ENCODE data around the gene NR5A2.

NR5A2 gene

GRCh38 chr1:200154069-200154767 lies 126.7 kb downstream of the NR5A2 start:
- no peak overlapping the region for H3K4me3 ChIP-seq (ENCODE audit: low read depth, low read length)
- in situ Hi-C loops (cut with HindIII; ENCODE audit: low sequenced_read_pairs): no loop called here
- DNase-seq (ENCODE audit: low read depth): no peak
- no peak for TF ChIP-seq CTCF (IDR thresholded peaks at IDR 0.05; ENCODE audit: low read depth, low read length, missing control alignments)

- no peak for TF ChIP-seq CTCF (IDR thresholded peaks at IDR 0.05; ENCODE audit: low read depth, low read length, missing control alignments)
- no peak for DNase-seq (ENCODE audit: low read depth)
- no peak overlapping the region for H3K4me3 ChIP-seq (ENCODE audit: low read depth, low read length)
- in situ Hi-C loops (cut with HindIII; ENCODE audit: low sequenced_read_pairs): no loop called here
Observed at GRCh38 chr1:200157715-200158114, 130.2 kb downstream of the NR5A2 start.

- in situ Hi-C loops (cut with HindIII; ENCODE audit: low sequenced_read_pairs): no loop called here
- no peak overlapping the region for H3K4me3 ChIP-seq (ENCODE audit: low read depth, low read length)
- DNase-seq (ENCODE audit: low read depth): no peak
- TF ChIP-seq CTCF (IDR thresholded peaks at IDR 0.05; ENCODE audit: low read depth, low read length, missing control alignments): no peak
Observed at GRCh38 chr1:200161801-200162200, 134.3 kb downstream of the NR5A2 start.

- no peak for TF ChIP-seq CTCF (IDR thresholded peaks at IDR 0.05; ENCODE audit: low read depth, low read length, missing control alignments)
- in situ Hi-C loops (cut with HindIII; ENCODE audit: low sequenced_read_pairs): no loop called here
- no peak overlapping the region for H3K4me3 ChIP-seq (ENCODE audit: low read depth, low read length)
- DNase-seq (ENCODE audit: low read depth): no peak
Observed at GRCh38 chr1:200162258-200162657, 134.7 kb downstream of the NR5A2 start.

- in situ Hi-C loops (cut with HindIII; ENCODE audit: low sequenced_read_pairs): no loop called here
- DNase-seq (ENCODE audit: low read depth): no peak
- H3K4me3 ChIP-seq (ENCODE audit: low read depth, low read length): no peak overlapping the region
- TF ChIP-seq CTCF (IDR thresholded peaks at IDR 0.05; ENCODE audit: low read depth, low read length, missing control alignments): no peak
Observed at GRCh38 chr1:200162877-200163276, 135.4 kb downstream of the NR5A2 start.

GRCh38 chr1:200163911-200164310 lies 136.4 kb downstream of the NR5A2 start:
- TF ChIP-seq CTCF (IDR thresholded peaks at IDR 0.05; ENCODE audit: low read depth, low read length, missing control alignments): no peak
- H3K4me3 ChIP-seq (ENCODE audit: low read depth, low read length): no peak overlapping the region
- in situ Hi-C loops (cut with HindIII; ENCODE audit: low sequenced_read_pairs): no loop called here
- no peak for DNase-seq (ENCODE audit: low read depth)
